Measurements from ENCODE around the gene FGF5.
"Not testable (repeated sequence)": the region's sequence is repeated elsewhere in the genome, so short reads cannot be mapped to it uniquely, and the experiment has no call there.

FGF5 gene

GRCh38 chr4:80237992-80238391 lies 28.5 kb upstream of the FGF5 start:
- TF ChIP-seq, protein P1, sequence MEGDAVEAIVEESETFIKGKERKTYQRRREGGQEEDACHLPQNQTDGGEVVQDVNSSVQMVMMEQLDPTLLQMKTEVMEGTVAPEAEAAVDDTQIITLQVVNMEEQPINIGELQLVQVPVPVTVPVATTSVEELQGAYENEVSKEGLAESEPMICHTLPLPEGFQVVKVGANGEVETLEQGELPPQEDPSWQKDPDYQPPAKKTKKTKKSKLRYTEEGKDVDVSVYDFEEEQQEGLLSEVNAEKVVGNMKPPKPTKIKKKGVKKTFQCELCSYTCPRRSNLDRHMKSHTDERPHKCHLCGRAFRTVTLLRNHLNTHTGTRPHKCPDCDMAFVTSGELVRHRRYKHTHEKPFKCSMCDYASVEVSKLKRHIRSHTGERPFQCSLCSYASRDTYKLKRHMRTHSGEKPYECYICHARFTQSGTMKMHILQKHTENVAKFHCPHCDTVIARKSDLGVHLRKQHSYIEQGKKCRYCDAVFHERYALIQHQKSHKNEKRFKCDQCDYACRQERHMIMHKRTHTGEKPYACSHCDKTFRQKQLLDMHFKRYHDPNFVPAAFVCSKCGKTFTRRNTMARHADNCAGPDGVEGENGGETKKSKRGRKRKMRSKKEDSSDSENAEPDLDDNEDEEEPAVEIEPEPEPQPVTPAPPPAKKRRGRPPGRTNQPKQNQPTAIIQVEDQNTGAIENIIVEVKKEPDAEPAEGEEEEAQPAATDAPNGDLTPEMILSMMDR (IDR thresholded peaks at IDR 0.05; ENCODE audit: low read depth, low read length) = no peak
- DNase-seq (ENCODE audit: low read depth in 2 of 2) = peak; percentile 83 to 95
- H3K4me3 ChIP-seq (replicated peaks in 1 of 2; ENCODE audit: low read depth in 2 of 2, low read length in 2 of 2) = peak overlapping the region in 1 of 2 donors; percentile 19

GRCh38 chr4:80239480-80240150 lies 26.8 kb upstream of the FGF5 start:
- TF ChIP-seq, protein P1 (IDR thresholded peaks at IDR 0.05; ENCODE audit: low read depth, low read length) = no peak
- H3K4me3 ChIP-seq (replicated peaks in 1 of 2; ENCODE audit: low read depth in 2 of 2, low read length in 2 of 2) = no peak overlapping the region
- peak in 1 of 2 donors; percentile 58 for DNase-seq (ENCODE audit: low read depth in 2 of 2)

DNA sequence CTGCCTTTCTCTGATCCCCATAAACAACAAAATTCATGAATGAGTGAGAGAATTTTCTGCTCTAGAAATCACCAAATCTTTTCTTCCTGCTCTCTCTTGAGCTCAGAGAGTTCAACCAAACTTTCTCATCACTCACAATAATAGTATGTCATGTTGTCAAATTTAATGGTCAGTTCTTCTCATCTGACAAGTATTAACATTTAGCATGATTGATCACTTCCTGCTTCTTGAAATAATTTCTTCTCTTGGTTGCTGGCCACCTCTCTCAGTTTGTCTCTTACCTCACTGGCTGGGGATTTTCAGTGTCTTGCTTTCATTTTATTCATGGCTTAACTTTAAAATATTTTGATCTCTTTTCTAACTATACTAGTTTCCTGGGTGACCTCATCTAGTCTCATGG lies 25.5 kb upstream of the FGF5 start:
- TF ChIP-seq, protein P1 (IDR thresholded peaks at IDR 0.05; ENCODE audit: low read depth, low read length) = no peak
- H3K4me3 ChIP-seq (replicated peaks in 1 of 2; ENCODE audit: low read depth in 2 of 2, low read length in 2 of 2) = no peak overlapping the region
- peak in 1 of 2 donors; percentile 28 for DNase-seq (ENCODE audit: low read depth in 2 of 2)

- TF ChIP-seq, protein P1 (IDR thresholded peaks at IDR 0.05; ENCODE audit: low read depth, low read length) = no peak
- no peak overlapping the region for H3K4me3 ChIP-seq (replicated peaks in 1 of 2; ENCODE audit: low read depth in 2 of 2, low read length in 2 of 2)
- DNase-seq (ENCODE audit: low read depth in 2 of 2) = no peak
Measured at GRCh38 chr4:80243274-80244018, 23.0 kb upstream of the FGF5 start.

DNA sequence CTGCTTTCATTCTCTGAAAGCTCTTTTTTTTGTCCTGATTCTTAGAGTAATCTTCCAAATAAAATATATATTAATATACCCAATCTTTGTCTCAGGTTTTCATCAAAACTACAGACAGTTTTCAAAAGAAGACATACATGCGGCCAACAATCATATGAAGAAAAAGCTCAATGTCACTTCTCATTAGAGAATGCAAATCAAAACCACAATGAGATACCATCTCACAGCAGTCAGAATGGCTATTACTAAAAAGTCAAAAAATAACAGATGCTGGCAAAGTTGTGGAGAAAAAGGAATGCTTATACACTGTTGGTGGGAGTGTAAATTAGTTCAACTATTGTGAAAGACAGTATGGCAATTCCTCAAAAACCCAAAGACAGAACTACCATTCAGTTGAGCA lies 19.0 kb upstream of the FGF5 start:
- H3K4me3 ChIP-seq (replicated peaks in 1 of 2; ENCODE audit: low read depth in 2 of 2, low read length in 2 of 2); DNase-seq (ENCODE audit: low read depth in 2 of 2): not testable (repeated sequence)

GRCh38 chr4:80249144-80249543 lies 17.3 kb upstream of the FGF5 start:
- TF ChIP-seq, protein P1 (IDR thresholded peaks at IDR 0.05; ENCODE audit: low read depth, low read length) = no peak
- H3K4me3 ChIP-seq (replicated peaks in 1 of 2; ENCODE audit: low read depth in 2 of 2, low read length in 2 of 2) = no peak overlapping the region
- DNase-seq (ENCODE audit: low read depth in 2 of 2) = no peak

GRCh38 chr4:80252427-80252826 lies 14.0 kb upstream of the FGF5 start:
- TF ChIP-seq, protein P1 (IDR thresholded peaks at IDR 0.05; ENCODE audit: low read depth, low read length) = no peak
- no peak overlapping the region for H3K4me3 ChIP-seq (replicated peaks in 1 of 2; ENCODE audit: low read depth in 2 of 2, low read length in 2 of 2)
- DNase-seq (ENCODE audit: low read depth in 2 of 2) = no peak
